H9 (cell line): ENCODE measurements around the gene STK32C. TPM values are rescaled to one million over a fixed set of nuclear protein-coding genes. Genes with fewer than 3 reads are reported as not detected.

Source experiments
- DNase-seq: peaks from one replicate; pipeline ENCODE4 v3.0.0-alpha.2; 2017
- H2AFZ ChIP-seq: one replicate; pipeline ENCODE4 v1.6.1; 2013; ENCODE audit warnings: mild to moderate bottlenecking, low read length, control low read depth, moderate library complexity
- H2AK5ac ChIP-seq: 2 replicates; pipeline ENCODE4 v1.6.1; 2013; ENCODE audit warnings: low read length, control low read depth, mixed read lengths; ENCODE audit not compliant: insufficient read length
- H2BK120ac ChIP-seq: one replicate; pipeline ENCODE4 v1.6.1; 2013; ENCODE audit warnings: low read depth, mild to moderate bottlenecking, low read length, control low read depth, inconsistent platforms; ENCODE audit not compliant: poor library complexity, severe bottlenecking
- H2BK12ac ChIP-seq: 2 replicates; pipeline ENCODE4 v1.6.1; 2013; ENCODE audit warnings: low read length, control low read depth, mixed read lengths, low read depth; ENCODE audit not compliant: insufficient read length
- H2BK15ac ChIP-seq: 2 replicates; pipeline ENCODE4 v1.6.1; 2013; ENCODE audit warnings: low read depth, low read length, control low read depth
- H2BK20ac ChIP-seq: one replicate; pipeline ENCODE4 v1.6.1; 2013; ENCODE audit warnings: low read depth, mild to moderate bottlenecking, low read length, control low read depth, inconsistent platforms; ENCODE audit not compliant: poor library complexity, severe bottlenecking
- H2BK5ac ChIP-seq: 2 replicates; pipeline ENCODE4 v1.6.1; 2013; ENCODE audit warnings: low read length, control low read depth, mixed read lengths; ENCODE audit not compliant: insufficient read length
- H3K14ac ChIP-seq: 2 replicates; pipeline ENCODE4 v1.6.1; 2013; ENCODE audit warnings: low read length, control low read depth; ENCODE audit not compliant: insufficient read depth
- H3K18ac ChIP-seq: 2 replicates; pipeline ENCODE4 v1.6.1; 2013; ENCODE audit warnings: low read depth, mild to moderate bottlenecking, mixed read lengths, low read length, control low read depth; ENCODE audit not compliant: insufficient read length
- H3K23ac ChIP-seq: 2 replicates; pipeline ENCODE4 v1.6.1; 2013; ENCODE audit warnings: low read length, control low read depth, mixed read lengths, low read depth; ENCODE audit not compliant: insufficient read length
- H3K23me2 ChIP-seq: 2 replicates; pipeline ENCODE4 v1.6.1; 2013; ENCODE audit warnings: low read depth, mild to moderate bottlenecking, mixed read lengths, low read length, control low read depth; ENCODE audit not compliant: insufficient read length, poor library complexity, severe bottlenecking
- H3K27ac ChIP-seq: 2 replicates; pipeline ENCODE4 v1.5.1; 2013; ENCODE audit warnings: low read length, control low read depth, mixed read lengths, low read depth; ENCODE audit not compliant: insufficient read length
- H3K27me3 ChIP-seq: 2 replicates; pipeline ENCODE4 v1.6.1; 2013; ENCODE audit warnings: low read length, control low read depth, inconsistent platforms; ENCODE audit not compliant: insufficient read depth
- H3K4ac ChIP-seq: 2 replicates; pipeline ENCODE4 v1.6.1; 2013; ENCODE audit warnings: low read depth, mild to moderate bottlenecking, control low read depth, inconsistent platforms, low read length, moderate library complexity
- H3K4me1 ChIP-seq: 2 replicates; pipeline ENCODE4 v1.6.1; 2013; ENCODE audit warnings: low read length, control low read depth, inconsistent platforms; ENCODE audit not compliant: insufficient read depth
- H3K4me2 ChIP-seq: 2 replicates; pipeline ENCODE4 v1.6.1; 2013; ENCODE audit warnings: low read length, control low read depth, mixed read lengths; ENCODE audit not compliant: insufficient read length, insufficient read depth
- H3K56ac ChIP-seq: 2 replicates; pipeline ENCODE4 v1.6.1; 2013; ENCODE audit warnings: low read depth, mild to moderate bottlenecking, mixed read lengths, low read length, control low read depth; ENCODE audit not compliant: insufficient read length
- H3K79me1 ChIP-seq: 2 replicates; pipeline ENCODE4 v1.6.1; 2013; ENCODE audit warnings: low read depth, mild to moderate bottlenecking, moderate library complexity, low read length, control low read depth, inconsistent platforms; ENCODE audit not compliant: insufficient read depth, poor library complexity, severe bottlenecking
- H3K79me2 ChIP-seq: 2 replicates; pipeline ENCODE4 v1.6.1; 2013; ENCODE audit warnings: low read length, control low read depth, inconsistent platforms; ENCODE audit not compliant: insufficient read depth
- H3K9ac ChIP-seq: 2 replicates; pipeline ENCODE4 v1.6.1; 2013; ENCODE audit warnings: low read length, control low read depth, mixed read lengths; ENCODE audit not compliant: insufficient read length; ENCODE audit errors: extremely low read depth
- H3K9me3 ChIP-seq: one replicate; pipeline ENCODE4 v1.6.1; 2013; ENCODE audit warnings: low read depth, low read length, inconsistent platforms; ENCODE audit not compliant: control insufficient read depth
- H3T11ph ChIP-seq: one replicate; pipeline ENCODE4 v1.6.1; 2013; ENCODE audit warnings: mild to moderate bottlenecking, low read length, control low read depth, inconsistent platforms
- H4K20me1 ChIP-seq: one replicate; pipeline ENCODE4 v1.6.1; 2013; ENCODE audit not compliant: control insufficient read depth, insufficient read length, insufficient read depth
- H4K5ac ChIP-seq: 2 replicates; pipeline ENCODE4 v1.6.1; 2013; ENCODE audit warnings: low read depth, mild to moderate bottlenecking, mixed read lengths, low read length, control low read depth; ENCODE audit not compliant: insufficient read length
- H4K8ac ChIP-seq: replicated peaks from 2 replicates; pipeline ENCODE4 v1.6.1; 2013; ENCODE audit warnings: low read length, control low read depth, mixed read lengths, low read depth; ENCODE audit not compliant: insufficient read length
- H4K91ac ChIP-seq: 2 replicates; pipeline ENCODE4 v1.6.1; 2013; ENCODE audit warnings: low read depth, mild to moderate bottlenecking, moderate library complexity, mixed read lengths, low read length, control low read depth; ENCODE audit not compliant: insufficient read length
- H3K27ac Mint-ChIP-seq, 3 experiments: 2 replicates in 2 of 3; 3 replicates in 1 of 3; pipeline ENCODE4 v1.8.0; 2020 to 2021; ENCODE audit warnings: mixed read lengths in 3 of 3, mild to moderate bottlenecking in 1 of 3, moderate library complexity in 1 of 3
- H3K27me3 Mint-ChIP-seq: 2 replicates; pipeline ENCODE4 v1.8.0; 2021; ENCODE audit warnings: low read depth, mild to moderate bottlenecking, moderate library complexity, mixed read lengths
- H3K36me3 Mint-ChIP-seq, 3 experiments: 2 replicates in 2 of 3; 3 replicates in 1 of 3; pipeline ENCODE4 v1.8.0; 2020 to 2021; ENCODE audit warnings: low read depth in 3 of 3, mixed read lengths in 3 of 3; ENCODE audit not compliant: insufficient read depth in 1 of 3
- H3K4me1 Mint-ChIP-seq, 2 experiments: 2 replicates each; pipeline ENCODE4 v1.8.0; 2020; ENCODE audit warnings: mixed read lengths in 2 of 2
- H3K4me3 Mint-ChIP-seq, 2 experiments: 2 replicates in 1 of 2; 3 replicates in 1 of 2; pipeline ENCODE4 v1.8.0; 2020 to 2021; ENCODE audit warnings: mild to moderate bottlenecking in 2 of 2, mixed read lengths in 2 of 2, moderate library complexity in 1 of 2
- H3K9me3 Mint-ChIP-seq, 2 experiments: 2 replicates in 1 of 2; 3 replicates in 1 of 2; pipeline ENCODE4 v1.8.0; 2020; ENCODE audit warnings: mild to moderate bottlenecking in 2 of 2, mixed read lengths in 2 of 2, moderate library complexity in 1 of 2
- CTCF ChIP-seq: fragments of 200-600 bp; sonication (generic); conservative IDR thresholded peaks from 3 replicates; pipeline ENCODE4 v1.8.0; 2021; ENCODE audit warnings: antibody characterized with exemption, mild to moderate bottlenecking
- whole genome bisulfite sequencing: extraction: QIAGEN DNeasy Blood & Tissue Kit; methylation state at CpG from one replicate; pipeline ENCODE4 v1.1.7; 2013; ENCODE audit warnings: missing lambda C conversion rate, low lambda C conversion rate, mixed read lengths; ENCODE audit not compliant: insufficient read length; ENCODE audit errors: extremely low coverage; 5-methylcytosine and 5-hydroxymethylcytosine counted together
- total RNA-seq: library from RNA; stranded (reverse); gene quantifications from 2 replicates; pipeline ENCODE4 v1.2.1, GENCODE V29; 2021

Gene STK32C
- total RNA-seq, 1 experiment from 2014 or later = 11.3 TPM

GRCh38 chr10:132302421-132303310, 5.1 kb downstream of the STK32C start:
- Mint-ChIP-seq H3K36me3 (peaks cover 11 to 17% (median 11%) of the 10 kb centered on the region in 3 experiments), H3K27ac (no peak overlapping the region), H3K4me3 (no peak overlapping the region), H3K9me3 (peaks cover 14 to 17% of the 10 kb centered on the region in 2 experiments), H3K4me1 (peaks cover 12 to 17% of the 10 kb centered on the region in 2 experiments), H3K27me3 (peaks cover 40% of the 10 kb centered on the region)
- Histone ChIP-seq H3K14ac (no peak overlapping the region), H3K79me1 (no peaks in the 10 kb centered on the region), H4K5ac (no peak overlapping the region), H3K27ac (no peak overlapping the region), H2BK120ac (no peak overlapping the region), H3T11ph (no peak overlapping the region), H3K23me2 (no peaks in the 10 kb centered on the region), H2AK5ac (no peak overlapping the region), H3K23ac (no peak overlapping the region), H2BK15ac (no peak overlapping the region), H4K91ac (no peak overlapping the region), H3K9me3 (peaks cover 8% of the 10 kb centered on the region), H3K79me2 (no peaks in the 10 kb centered on the region), H2BK20ac (no peak overlapping the region), H4K8ac (no peak overlapping the region), H3K56ac (no peak overlapping the region), H2BK5ac (no peak overlapping the region), H2BK12ac (no peak overlapping the region), H3K9ac (no peak overlapping the region), H4K20me1 (no peaks in the 10 kb centered on the region), H3K4ac (no peak overlapping the region), H2AFZ (no peak overlapping the region), H3K27me3 (peaks cover 3% of the 10 kb centered on the region; the same call in 1 of the 2 replicates), H3K4me1 (no peaks in the 10 kb centered on the region), H3K18ac (no peak overlapping the region), H3K4me2 (no peak overlapping the region)
- no peak for DNase-seq
- no peak for TF ChIP-seq CTCF
- WGBS = no CpG with 5 or more reads among the region's 29 CpGs
